Hepatic stellate cell (primary cell): Measurements from ENCODE around the gene IL6ST.
"Not testable (repeated sequence)": the region's sequence is repeated elsewhere in the genome, so short reads cannot be mapped to it uniquely, and the experiment has no call there.

Experiments used
- DNase-seq: peaks from one replicate; pipeline ENCODE4 v3.0.0; 2011; ENCODE audit warnings: low spot score

IL6ST gene

DNA sequence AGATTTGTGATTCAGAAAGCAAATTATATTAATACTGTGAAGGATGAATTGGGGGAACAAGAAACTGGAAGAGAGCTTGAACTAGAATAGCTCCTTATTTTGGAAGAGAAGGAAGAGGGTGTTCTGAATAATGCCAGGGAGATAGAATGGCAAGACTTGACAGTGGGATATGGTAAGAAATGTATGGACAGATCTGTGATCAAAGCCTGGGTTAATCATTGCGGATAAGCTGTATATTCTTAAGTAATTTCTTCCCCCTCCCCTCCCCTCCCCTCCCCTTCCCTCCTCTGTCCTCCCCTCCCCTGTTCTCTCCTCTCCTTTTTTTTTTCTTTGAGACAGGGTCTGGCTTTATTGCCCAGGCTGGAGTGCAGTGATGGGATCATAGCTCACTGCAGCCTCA, 10.1 kb upstream of the IL6ST start:
- DNase-seq = no peak

DNA sequence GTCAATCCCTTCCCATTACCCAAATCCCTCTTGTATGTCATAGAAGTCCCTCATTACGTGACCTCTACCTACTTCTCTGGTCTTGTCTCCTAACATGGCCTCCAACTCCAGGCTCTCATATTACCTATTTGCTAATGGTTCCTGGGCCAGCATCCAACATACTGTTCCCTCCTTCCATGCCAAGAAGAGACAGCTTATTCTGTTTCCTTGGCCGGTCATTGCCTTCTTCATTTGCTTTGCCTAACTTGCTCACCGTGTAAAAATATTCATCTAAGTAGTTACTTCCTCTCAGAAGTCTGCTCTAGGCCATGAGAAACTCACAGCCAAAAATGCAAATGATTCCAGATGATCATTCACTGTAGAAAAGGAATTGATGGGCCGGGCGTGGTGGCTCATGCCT, 8.9 kb upstream of the IL6ST start:
- no peak for DNase-seq

GRCh38 chr5:56003179-56003578, 8.4 kb upstream of the IL6ST start:
- DNase-seq = no peak

GRCh38 chr5:56002303-56002702, 7.5 kb upstream of the IL6ST start:
- DNase-seq = no peak

DNA sequence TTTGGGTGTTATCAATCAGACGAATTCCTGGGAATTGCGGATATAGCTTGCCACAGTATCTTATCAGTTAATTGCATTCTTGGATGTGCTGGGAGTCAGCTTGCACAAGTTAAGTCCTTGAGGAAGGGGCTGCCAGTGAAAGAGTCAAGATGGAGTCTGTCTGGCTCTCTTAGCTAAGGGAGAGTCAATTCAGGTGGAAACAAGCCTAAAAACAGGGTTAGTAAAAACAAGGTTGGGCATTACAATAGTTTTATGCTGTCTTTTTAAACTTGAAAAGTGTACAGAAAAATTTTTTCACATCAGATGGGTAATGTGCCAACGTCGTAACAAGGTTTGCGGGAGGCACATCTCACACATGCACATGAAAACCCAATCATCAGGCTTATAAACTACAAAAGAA, 5.5 kb upstream of the IL6ST start:
- DNase-seq = not testable (repeated sequence)

DNA sequence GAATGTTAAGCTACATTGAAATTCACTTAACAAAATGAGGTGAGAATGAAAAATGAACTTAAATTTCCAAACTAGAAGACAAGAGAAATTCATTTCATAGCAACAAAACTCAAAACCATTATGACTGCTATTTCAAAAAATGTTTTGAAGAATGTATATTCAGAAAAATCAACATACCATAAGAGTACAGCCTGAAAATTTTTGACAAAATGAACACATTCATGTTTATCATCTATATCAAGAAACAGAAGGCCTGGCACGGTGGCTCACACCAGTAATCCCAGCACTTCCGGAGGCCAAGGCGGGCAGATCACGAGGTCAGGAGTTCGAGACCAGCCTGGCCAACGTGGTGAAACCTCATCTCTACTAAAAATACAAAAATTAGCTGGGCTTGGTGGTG, 4.2 kb upstream of the IL6ST start:
- DNase-seq = no peak

GRCh38 chr5:55997742-55998351, 3.1 kb upstream of the IL6ST start:
- DNase-seq = no peak

DNA sequence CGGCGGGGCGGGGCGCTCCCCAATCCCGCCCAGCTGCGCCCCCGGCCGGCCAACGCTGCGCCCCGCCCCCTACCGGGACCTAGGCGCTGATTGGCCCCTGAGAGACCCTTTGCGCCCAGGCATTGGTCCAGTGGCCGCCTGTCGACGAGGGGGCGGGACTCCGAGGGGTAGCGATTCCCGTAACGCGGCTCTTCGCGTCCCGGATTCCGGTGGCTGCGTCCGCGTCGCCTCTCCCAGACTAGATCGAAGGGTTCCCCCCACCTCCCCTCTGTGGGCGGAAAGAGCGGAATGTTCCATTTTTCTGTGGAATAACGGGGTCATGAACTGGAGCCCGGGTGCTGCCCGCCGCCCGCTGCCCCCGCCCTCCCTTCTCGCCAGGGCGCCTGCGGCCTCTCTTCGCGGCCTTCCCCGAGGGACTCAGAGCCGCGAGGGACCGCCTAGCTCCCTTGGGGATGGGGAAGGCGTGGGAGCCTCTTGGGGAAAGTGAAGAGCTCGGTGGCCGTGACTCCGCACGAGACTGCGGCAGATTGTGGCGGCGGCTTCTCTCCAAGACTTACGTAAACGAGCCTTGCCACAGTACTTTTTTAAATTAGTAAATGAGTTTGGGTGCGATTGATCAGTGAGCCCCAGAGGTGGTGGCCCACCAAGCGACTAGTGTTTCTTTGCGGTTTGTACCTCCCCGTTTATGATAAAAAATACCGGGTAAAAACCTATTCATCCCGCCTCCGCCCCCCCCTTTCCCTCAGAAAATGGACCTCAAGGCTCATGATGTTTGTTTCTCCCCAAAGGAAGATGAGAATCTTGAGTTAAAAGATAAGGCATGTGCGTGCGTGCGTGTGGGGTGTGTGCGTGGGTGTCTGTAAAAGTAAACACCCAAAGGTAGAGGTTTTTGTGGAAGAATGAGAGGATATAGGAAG, 493 bp upstream of the IL6ST start:
- peak; percentile 97 for DNase-seq

GRCh38 chr5:55993731-55994494, 850 bp downstream of the IL6ST start:
- DNase-seq = no peak

- no peak for DNase-seq
These were observed 1.8 kb downstream of the IL6ST start for GRCh38 chr5:55993013-55993412.

DNA sequence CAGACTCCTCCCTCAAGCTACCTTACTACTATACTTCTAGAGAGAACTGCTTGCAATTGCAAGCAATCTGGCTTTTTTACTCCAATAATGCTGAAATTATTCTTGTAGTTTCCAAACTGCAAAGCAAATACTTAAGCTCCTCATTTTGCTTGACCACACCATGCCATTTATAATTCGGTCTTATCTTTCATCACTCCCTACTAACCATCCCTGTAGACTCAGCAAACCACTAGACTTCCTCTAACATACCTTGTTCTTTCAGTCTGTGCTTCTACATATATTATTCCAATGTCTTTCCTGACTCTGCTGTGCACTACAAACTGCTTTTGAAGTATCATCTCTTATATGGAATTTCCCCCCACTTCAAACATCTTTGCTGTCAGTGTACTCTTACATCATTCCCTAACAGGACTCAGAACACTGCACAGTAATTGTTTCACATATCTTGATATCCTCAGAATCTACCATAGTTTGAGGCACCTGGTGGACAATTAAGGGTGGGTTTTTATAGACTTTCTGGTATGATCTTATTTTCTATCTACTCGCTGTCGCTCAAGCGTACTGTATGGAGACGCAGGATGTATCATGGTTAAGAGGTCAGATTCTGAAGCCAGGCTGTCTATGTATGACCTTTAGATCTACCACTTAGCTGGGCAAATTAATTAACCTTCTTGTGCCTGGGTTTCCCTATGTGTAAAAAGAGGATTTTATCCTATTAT, 2.8 kb downstream of the IL6ST start:
- no peak for DNase-seq

DNA sequence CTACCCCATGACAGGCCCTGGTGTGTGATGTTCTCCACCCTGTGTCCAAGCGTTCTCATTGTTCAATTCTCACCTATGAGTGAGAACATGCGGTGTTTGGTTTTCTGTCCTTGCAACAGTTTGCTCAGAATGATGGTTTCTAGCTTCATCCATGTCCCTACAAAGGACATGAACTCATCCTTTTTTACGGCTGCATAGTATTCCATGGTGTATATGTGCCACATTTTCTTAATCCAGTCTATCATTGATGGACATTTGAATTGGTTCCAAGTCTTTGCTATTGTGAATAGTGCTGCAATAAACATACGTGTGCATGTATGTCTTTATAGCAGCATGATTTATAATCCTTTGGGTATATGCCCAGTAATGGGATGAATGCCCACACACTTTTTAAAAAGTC, 3.9 kb downstream of the IL6ST start:
- DNase-seq = not testable (repeated sequence)

DNA sequence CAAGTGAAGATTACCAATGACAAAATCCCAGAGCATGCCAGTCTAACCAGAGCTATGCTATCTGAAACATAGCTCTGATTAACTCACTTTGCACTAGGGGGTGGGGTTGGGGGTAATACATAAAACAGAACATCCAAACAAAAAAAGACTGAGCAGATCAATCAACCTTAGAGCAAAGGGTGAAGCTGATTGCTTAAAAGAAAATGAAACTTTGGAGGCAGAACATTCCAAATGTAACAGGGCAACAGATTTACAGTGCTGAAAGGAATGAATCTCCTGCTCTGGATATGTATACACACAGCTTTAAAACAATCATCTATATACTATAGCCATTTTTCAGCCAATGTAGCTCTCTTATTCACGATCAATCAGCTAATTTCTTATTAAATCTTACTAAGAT, 4.9 kb downstream of the IL6ST start:
- DNase-seq = no peak

GRCh38 chr5:55988979-55989638, 5.7 kb downstream of the IL6ST start:
- no peak for DNase-seq

- DNase-seq = not testable (repeated sequence)
These were observed 6.3 kb downstream of the IL6ST start for GRCh38 chr5:55988428-55988827.

- no peak for DNase-seq
These were observed 7.8 kb downstream of the IL6ST start for GRCh38 chr5:55986931-55987330.

- no peak for DNase-seq
These were observed 9.6 kb downstream of the IL6ST start for GRCh38 chr5:55985181-55985580.

GRCh38 chr5:55983986-55984385, 10.8 kb downstream of the IL6ST start:
- DNase-seq = no peak

DNA sequence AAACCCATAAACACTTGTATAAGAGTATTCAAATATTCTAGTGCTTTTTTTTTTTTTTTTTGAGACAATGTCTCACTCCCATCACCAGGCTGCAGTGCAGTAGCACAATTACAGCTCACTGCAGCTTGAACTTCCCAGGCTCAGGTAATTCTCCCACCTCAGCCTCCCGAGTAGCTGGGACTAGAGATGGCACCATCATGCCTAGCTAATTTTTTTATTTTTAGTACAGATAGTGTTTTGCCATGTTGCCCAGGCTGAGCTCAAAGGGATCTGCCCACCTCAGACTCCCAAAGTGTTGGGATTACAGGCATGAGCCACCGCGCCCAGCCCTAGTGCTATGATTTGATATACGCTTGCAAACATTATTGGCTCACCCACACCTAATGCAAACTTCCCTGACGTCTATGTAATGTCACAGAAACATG, 11.8 kb downstream of the IL6ST start:
- DNase-seq = no peak

DNA sequence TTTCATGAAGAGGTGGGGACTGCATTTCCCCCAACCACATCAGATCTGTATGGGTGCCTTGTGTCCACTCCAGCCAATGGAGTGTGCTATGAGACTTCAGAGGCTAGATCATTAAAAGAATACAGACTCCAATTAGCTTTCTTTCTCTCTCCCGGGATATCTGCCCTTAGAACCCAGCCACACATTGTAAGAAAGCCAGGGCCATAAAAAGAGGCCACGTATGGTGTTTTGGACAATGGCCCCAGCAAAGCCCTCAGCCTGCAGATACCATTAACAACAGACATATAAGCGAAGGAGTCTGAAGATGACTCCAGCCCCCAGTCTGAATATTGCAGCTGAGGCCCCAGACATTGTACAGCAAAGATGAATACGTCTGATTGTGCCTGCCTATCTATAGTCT, 21.5 kb downstream of the IL6ST start:
- no peak for DNase-seq

DNA sequence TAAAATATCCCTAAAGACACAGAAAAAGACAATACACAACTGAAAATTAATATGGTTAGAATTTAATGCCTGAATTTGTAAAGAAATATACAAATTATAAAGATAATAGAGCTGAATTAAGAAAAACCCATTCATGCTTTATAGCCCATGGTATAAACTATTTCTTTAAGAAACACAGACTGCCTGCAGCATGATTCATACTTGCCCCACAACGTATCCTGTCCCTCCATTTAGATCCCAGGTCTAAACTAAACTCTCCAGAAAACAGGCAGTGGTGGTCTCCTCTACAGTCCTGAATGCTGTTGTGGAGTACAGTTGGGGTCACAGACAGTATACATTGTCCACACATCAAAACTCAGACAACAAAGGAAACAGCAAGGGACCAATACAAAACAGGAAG, 24.8 kb downstream of the IL6ST start:
- peak; percentile 56 for DNase-seq

DNA sequence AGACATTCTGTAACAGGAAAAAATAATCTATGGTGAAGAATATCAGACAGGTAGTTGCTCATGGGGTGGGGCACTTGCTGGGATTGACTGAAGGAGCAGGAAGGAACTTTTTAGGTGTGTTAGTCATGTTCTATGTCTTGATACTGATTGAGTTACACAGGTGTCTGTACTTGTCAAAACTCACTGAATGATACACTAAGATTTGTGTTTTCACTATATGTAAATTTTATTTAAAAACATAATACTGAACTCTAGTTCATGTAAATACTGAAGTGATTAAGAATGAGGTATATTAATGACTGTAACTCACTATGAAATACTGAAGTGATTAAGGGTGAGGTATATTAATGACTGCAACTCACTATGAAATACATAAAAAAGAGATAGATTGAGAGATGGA, 28.5 kb downstream of the IL6ST start:
- no peak for DNase-seq
